Effector memory CD8-positive, alpha-beta T cell (primary cell): ENCODE measurements around the gene PSMG1.
"Not testable (repeated sequence)": the region's sequence is repeated elsewhere in the genome, so short reads cannot be mapped to it uniquely, and the experiment has no call there.

Experiments
- ATAC-seq: fragments of 150-1000 bp; cut with Tn5 transposase; replicated peaks from 2 replicates; pipeline ENCODE4 v1.10.0; 2021; ENCODE audit warnings: mild to moderate bottlenecking, moderate library complexity
- DNase-seq, 3 experiments: peaks; one replicate each; pipeline ENCODE4 v3.0.0; 2021
- H3K27ac Mint-ChIP-seq, 2 donors: one replicate each; pipeline ENCODE4 v1.8.0; 2022; ENCODE audit warnings: mild to moderate bottlenecking in 2 of 2, mixed read lengths in 2 of 2, moderate library complexity in 2 of 2
- H3K27me3 Mint-ChIP-seq, 2 donors: one replicate each; pipeline ENCODE4 v1.8.0; 2022; ENCODE audit warnings: mixed read lengths in 2 of 2
- H3K36me3 Mint-ChIP-seq: one replicate; pipeline ENCODE4 v1.8.0; 2022; ENCODE audit warnings: mild to moderate bottlenecking, moderate library complexity, mixed read lengths; ENCODE audit not compliant: insufficient read depth
- H3K4me1 Mint-ChIP-seq, 2 donors: one replicate each; pipeline ENCODE4 v1.8.0; 2022; ENCODE audit warnings: low read depth in 2 of 2, mixed read lengths in 2 of 2
- H3K4me3 Mint-ChIP-seq, 2 donors: one replicate each; pipeline ENCODE4 v1.8.0; 2022; ENCODE audit warnings: mild to moderate bottlenecking in 2 of 2, mixed read lengths in 2 of 2, moderate library complexity in 2 of 2
- H3K9me3 Mint-ChIP-seq, 2 donors: one replicate each; pipeline ENCODE4 v1.8.0; 2022; ENCODE audit warnings: mixed read lengths in 2 of 2
- total RNA-seq, 9 experiments: gene quantifications; one replicate each; lab custom pipeline; 2026; lab: John Stamatoyannopoulos, UW

PSMG1 gene, protein sequence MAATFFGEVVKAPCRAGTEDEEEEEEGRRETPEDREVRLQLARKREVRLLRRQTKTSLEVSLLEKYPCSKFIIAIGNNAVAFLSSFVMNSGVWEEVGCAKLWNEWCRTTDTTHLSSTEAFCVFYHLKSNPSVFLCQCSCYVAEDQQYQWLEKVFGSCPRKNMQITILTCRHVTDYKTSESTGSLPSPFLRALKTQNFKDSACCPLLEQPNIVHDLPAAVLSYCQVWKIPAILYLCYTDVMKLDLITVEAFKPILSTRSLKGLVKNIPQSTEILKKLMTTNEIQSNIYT
- 8.1 to 46.2 (median 22.3) reads per million in 9 experiments for total RNA-seq

DNA sequence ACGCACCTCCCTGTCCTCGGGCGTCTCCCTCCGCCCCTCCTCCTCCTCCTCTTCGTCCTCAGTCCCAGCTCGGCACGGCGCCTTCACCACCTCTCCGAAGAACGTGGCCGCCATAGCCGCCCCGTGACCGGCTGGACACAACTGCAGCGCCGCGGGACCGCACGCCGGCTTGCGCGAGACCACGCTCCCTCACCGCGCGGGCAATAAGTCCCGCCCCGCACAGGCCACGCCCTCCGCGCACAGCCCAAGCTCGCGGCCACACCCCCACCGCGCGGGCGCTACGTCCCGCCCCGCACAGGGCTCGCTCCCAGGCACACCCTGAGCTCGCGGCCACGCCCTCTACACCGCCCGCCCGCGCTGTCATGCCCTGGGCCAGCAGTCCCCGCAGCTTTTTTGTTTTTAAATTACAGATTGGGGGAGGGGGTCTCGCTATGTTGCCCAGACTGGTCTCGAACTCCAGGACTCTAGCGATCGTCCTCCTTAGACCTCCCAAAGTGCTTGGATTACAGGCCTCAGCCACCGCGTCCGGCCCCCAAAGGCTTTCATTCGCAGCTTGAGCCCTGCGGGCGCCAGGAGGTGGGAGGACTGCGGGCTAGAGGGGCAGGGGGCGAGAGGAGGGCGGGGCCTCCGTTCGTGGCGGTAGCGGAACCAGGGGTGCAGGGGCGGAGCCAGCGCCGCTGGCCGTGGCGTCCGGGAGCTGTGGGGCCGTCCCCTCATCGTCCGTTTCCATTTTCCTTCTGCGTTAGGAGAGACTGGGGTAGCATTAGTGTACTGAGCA, at the start of gene PSMG1:
Gene PSMG1 (minus strand): TSS at position 180 of the 778 bp plus-strand sequence. CDS start 66 bp downstream, at position 114.
- peak within 1 kb of the TSS; percentile 94 to 95 for H3K4me3 Mint-ChIP-seq
- ATAC-seq (peak; percentile 88), DNase-seq (peak; percentile 93 to 94 (median 93))
- peak within 1 kb of the TSS; percentile 92 to 94 for H3K27ac Mint-ChIP-seq
- H3K9me3 Mint-ChIP-seq = no peaks in the 10 kb centered on the region
- peaks cover 13 to 39% of the 10 kb centered on the region in 2 donors for H3K4me1 Mint-ChIP-seq
- H3K27me3 Mint-ChIP-seq = no peaks in the 10 kb centered on the region
- H3K36me3 Mint-ChIP-seq = peaks cover 22% of the 10 kb centered on the region

DNA sequence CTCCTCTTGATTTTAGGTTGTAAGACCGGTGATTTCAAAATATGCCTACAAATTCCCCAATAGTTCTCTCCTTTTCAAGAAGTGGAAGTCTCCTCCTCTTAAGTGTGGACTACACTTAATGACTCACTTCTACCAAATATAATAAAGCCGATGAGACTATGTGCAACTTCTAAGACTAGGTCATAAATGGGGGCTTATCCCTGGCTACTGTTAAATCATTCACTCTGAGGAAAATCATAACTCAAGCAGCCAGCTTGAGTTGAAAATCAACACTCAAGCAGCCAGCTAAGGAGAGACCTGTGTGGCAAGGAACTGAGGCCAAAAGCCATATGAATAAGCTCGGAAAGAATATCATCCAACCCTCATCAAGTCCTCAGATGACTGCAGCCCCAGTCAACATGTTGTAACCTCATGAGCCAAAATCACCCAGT, 49.6 kb upstream of the PSMG1 start:
- no peaks in the 10 kb centered on the region for H3K9me3 Mint-ChIP-seq

DNA sequence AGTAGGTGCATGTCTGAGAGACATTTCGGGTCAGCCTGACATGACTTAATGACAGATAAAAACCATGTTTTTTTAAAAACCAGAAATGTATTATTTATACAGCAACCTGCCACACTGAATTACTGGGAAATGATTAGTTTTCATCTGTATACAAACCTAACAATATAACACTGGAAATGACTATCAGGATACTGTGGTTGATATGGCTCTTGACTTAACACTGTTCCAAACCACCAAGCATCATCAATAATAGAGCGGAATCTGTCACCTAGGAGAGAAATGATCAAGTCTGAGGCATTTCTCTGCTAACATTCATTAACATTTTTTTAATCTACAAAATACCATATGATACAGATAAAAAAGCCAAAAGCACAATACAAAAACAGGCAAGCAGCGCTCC, 41.7 kb upstream of the PSMG1 start:
- Mint-ChIP-seq H3K9me3 (no peaks in the 10 kb centered on the region), H3K27ac (peak overlapping the region in 1 of 2 donors; percentile 16), H3K27me3 (no peaks in the 10 kb centered on the region), H3K4me1 (peaks cover 0 to 12% of the 10 kb centered on the region in 2 donors), H3K4me3 (no peak overlapping the region), H3K36me3 (peaks cover 68% of the 10 kb centered on the region)
- ATAC-seq (no peak), DNase-seq (no peak)

More for the DNA sequence above, 49.6 kb upstream of the PSMG1 start:
- peak overlapping the region in 1 of 2 donors; percentile 61 for H3K27ac Mint-ChIP-seq
- peaks cover 78% of the 10 kb centered on the region for H3K36me3 Mint-ChIP-seq
- H3K4me3 Mint-ChIP-seq = no peak overlapping the region
- H3K4me1 Mint-ChIP-seq = peaks cover 8 to 10% of the 10 kb centered on the region in 2 donors
- ATAC-seq (no peak), DNase-seq (no peak)
- H3K27me3 Mint-ChIP-seq = no peaks in the 10 kb centered on the region

DNA sequence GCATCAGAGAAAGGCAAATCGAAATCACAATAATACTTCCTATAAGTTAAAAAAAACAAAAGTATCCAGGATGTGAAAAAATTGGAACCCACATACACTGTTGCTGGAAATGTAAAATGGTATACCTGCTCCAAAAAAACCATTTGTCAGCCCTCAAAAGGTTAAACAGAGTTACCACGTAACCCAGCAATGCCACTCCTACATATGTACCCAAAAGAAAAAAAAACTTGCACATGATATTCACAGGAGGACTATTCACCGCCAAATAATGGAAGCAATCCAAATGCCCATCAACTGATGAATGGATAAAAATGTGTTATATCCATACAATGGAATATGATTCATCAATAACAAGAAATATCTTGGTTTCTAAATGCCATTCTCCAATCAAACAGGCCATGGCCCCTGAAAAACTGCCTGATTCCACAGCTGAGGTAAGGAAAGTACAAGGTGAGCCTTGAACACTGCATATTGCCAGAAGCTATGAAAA, 38.8 kb upstream of the PSMG1 start:
- peak overlapping the region in 1 of 2 donors; percentile 52 for H3K27ac Mint-ChIP-seq
- H3K4me1 Mint-ChIP-seq = peaks cover 0 to 12% of the 10 kb centered on the region in 2 donors
- DNase-seq = no peak
- H3K4me3 Mint-ChIP-seq = no peak overlapping the region
- H3K36me3 Mint-ChIP-seq = peaks cover 70% of the 10 kb centered on the region
- ATAC-seq = no peak
- H3K27me3 Mint-ChIP-seq = no peaks in the 10 kb centered on the region
- no peaks in the 10 kb centered on the region for H3K9me3 Mint-ChIP-seq

DNA sequence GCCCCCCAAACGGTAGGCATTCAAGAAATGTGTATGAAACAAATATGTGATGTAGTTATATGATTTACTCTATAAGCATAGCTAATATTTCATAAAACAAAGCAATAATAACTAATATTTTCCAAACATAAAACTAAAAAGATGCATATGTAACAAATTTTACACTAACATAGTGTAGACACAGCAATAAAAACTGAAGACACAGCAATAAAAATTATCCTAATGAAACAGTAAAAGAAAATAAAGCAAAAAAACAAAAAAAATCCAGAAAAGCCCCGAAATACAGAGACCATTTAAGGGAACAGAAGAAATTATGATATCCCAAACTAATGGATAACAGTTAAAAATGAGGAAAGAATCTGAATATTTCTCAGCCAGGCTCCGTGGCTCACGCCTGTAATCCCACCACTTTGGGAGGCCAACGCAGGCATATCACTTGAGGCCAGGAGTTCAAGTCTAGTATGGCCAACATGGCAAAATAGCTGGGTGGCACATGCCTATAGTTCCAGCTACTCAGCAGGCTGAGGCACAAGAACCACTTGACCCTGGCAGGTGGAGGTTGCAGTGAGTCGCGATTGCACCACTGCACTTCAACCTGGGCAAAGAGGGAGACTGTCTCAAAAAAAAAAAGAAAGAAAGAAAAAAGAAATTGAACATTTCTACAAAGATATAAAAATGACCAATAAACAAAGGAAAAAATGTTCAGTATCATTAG, 38.2 kb upstream of the PSMG1 start:
- Mint-ChIP-seq H3K4me3 (no peak overlapping the region), H3K27ac (peak overlapping the region in 1 of 2 donors; percentile 31), H3K27me3 (no peaks in the 10 kb centered on the region), H3K36me3 (peaks cover 72% of the 10 kb centered on the region), H3K9me3 (no peaks in the 10 kb centered on the region), H3K4me1 (peaks cover 0 to 12% of the 10 kb centered on the region in 2 donors)
- ATAC-seq (no peak), DNase-seq (no peak)

DNA sequence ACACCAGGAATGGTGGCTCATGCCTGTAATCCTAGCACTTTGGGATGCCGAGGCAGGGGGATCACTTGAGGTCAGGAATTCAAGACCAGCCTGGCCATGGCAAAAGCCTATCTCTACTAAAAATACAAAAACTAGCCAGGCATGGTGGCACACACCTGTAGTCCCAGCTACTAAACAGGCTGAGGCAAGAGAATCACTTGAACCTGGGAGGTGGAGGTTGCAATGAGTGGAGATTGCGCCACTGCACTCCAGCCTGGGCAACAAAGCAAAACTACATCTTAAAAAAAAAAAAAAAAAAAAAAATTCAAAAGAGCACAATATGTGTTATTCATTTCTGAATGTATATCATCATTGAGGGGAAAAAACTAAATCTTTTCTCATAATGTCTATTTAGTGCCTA, 37.6 kb upstream of the PSMG1 start:
- not testable (repeated sequence) for H3K27ac Mint-ChIP-seq, H3K27me3 Mint-ChIP-seq, ATAC-seq, H3K9me3 Mint-ChIP-seq, DNase-seq, H3K4me3 Mint-ChIP-seq
- Mint-ChIP-seq H3K4me1 (peaks cover 0 to 12% of the 10 kb centered on the region in 2 donors), H3K36me3 (peaks cover 72% of the 10 kb centered on the region)

DNA sequence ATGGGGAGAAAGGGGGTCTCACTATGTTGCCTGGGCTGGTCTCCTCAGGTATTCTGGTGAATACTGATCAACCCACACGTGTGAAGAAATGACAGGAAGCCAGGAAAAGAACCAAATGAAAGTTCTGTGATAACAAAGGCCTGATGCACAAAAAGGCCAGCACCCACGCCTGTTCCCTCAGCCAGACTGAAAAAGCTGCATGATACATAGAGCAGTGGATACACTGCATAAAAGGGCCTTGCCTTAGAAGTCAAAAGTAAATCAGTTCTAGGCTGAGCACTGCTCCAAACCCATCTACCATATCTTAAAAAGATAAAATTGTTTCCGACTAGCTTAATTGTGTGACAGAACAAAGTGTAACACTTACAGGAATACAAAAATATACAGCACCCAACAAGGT, 36.9 kb upstream of the PSMG1 start:
- Mint-ChIP-seq H3K36me3 (peaks cover 80% of the 10 kb centered on the region), H3K27ac (no peak overlapping the region), H3K4me1 (peaks cover 0 to 12% of the 10 kb centered on the region in 2 donors), H3K27me3 (no peaks in the 10 kb centered on the region), H3K9me3 (no peaks in the 10 kb centered on the region), H3K4me3 (no peak overlapping the region)
- ATAC-seq (no peak), DNase-seq (no peak)

DNA sequence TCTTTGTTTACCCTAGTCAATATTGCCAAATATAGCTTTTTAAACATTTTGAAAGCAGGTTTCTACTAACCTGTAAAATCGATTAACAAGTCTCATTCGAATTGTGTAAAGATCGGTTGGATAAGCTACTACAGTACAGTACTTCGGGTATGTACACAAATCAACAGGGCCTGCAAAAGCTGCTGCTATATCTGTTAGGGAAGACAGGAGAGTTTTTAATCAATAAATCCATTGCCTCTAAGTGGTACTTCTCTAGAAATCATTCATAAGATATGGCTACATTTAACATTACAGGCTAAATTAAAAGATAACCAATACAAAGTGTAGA, 34.8 kb upstream of the PSMG1 start:
- no peaks in the 10 kb centered on the region for H3K27me3 Mint-ChIP-seq
- ATAC-seq = no peak
- no peaks in the 10 kb centered on the region for H3K9me3 Mint-ChIP-seq
- no peak overlapping the region for H3K27ac Mint-ChIP-seq
- H3K4me1 Mint-ChIP-seq = peaks cover 0 to 12% of the 10 kb centered on the region in 2 donors
- DNase-seq = no peak
- no peak overlapping the region for H3K4me3 Mint-ChIP-seq
- H3K36me3 Mint-ChIP-seq = peaks cover 80% of the 10 kb centered on the region

DNA sequence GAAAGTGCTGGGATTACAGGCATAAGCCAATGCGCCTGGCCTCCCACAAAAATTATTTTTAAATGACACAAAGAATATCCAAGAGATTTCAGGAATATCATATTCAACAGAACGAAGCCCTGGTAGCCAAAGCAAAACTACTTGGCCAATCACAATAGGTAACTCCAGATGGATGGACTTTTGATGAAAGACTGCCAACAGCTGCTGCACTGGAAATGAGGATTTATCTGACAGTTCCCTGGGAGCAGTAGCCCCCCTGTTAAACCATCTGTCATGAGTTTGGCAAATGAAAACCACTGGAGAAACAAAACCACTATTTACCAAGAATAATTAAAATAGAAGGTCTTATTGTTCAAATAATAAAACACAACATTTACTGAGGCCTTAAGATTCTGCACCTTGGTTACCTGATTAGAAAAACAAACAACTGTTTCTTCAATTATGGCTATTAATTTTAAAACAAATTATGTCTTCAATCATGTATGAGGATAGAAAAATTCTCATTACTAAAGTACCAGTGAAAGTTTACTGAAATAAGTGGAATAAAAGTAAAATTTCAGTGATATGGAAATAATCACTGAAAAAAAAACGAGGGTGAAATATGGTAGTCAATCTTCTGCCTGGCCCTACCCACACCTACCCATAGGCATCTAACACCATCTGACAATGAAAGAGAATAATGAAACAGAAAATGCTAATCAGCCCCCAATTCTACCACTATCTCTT, 34.3 kb upstream of the PSMG1 start:
- no peak overlapping the region for H3K4me3 Mint-ChIP-seq
- peaks cover 79% of the 10 kb centered on the region for H3K36me3 Mint-ChIP-seq
- DNase-seq = no peak
- ATAC-seq = no peak
- no peak overlapping the region for H3K27ac Mint-ChIP-seq
- H3K4me1 Mint-ChIP-seq = peaks cover 0 to 10% of the 10 kb centered on the region in 2 donors
- H3K27me3 Mint-ChIP-seq = no peaks in the 10 kb centered on the region
- no peaks in the 10 kb centered on the region for H3K9me3 Mint-ChIP-seq

DNA sequence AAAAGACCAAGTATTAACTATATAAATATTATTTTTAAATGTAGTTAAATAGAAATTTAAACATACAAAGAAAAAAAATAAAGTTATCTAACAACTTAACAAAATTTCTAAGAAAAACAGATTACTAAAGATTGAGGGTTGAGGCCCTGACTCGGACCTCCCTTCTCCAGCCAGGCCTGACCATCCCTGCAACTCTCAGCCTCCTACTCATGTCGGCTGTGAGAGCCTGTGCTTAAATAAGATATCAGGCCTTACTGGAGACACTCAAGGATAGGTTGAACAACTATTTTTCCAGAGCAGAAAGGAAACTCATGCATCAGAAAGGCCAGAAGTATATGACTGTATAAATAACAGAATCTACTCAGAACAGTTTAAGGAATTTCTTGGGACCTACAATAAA, 33.0 kb upstream of the PSMG1 start:
- no peak overlapping the region for H3K27ac Mint-ChIP-seq
- H3K9me3 Mint-ChIP-seq = no peaks in the 10 kb centered on the region
- no peaks in the 10 kb centered on the region for H3K27me3 Mint-ChIP-seq
- peaks cover 0 to 6% of the 10 kb centered on the region in 2 donors for H3K4me1 Mint-ChIP-seq
- DNase-seq (no peak), ATAC-seq (no peak)
- H3K36me3 Mint-ChIP-seq = peaks cover 72% of the 10 kb centered on the region
- H3K4me3 Mint-ChIP-seq = no peak overlapping the region

DNA sequence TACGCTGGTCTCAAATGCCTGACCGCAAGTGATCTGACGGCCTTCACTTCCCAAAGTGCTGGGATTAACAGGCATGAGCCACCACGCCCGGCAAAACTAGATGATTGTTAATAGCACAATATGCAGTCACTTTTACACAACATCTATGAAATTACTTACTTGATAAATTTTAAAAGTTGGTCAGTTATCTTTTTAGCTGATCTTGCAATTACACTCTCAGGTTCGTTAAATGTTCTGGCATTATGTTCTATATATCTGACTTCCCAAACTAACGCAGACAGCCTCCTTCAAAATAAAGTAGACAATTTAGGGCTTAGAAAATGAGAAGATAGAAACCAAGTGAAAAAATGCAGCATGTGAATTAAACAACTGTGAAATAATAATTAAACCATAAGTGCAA, 31.8 kb upstream of the PSMG1 start:
- H3K27me3 Mint-ChIP-seq = no peaks in the 10 kb centered on the region
- ATAC-seq (no peak), DNase-seq (no peak)
- H3K4me3 Mint-ChIP-seq = no peak overlapping the region
- no peaks in the 10 kb centered on the region for H3K9me3 Mint-ChIP-seq
- peaks cover 0 to 17% of the 10 kb centered on the region in 2 donors for H3K4me1 Mint-ChIP-seq
- H3K36me3 Mint-ChIP-seq = peaks cover 70% of the 10 kb centered on the region
- peak overlapping the region in 1 of 2 donors; percentile 28 for H3K27ac Mint-ChIP-seq

DNA sequence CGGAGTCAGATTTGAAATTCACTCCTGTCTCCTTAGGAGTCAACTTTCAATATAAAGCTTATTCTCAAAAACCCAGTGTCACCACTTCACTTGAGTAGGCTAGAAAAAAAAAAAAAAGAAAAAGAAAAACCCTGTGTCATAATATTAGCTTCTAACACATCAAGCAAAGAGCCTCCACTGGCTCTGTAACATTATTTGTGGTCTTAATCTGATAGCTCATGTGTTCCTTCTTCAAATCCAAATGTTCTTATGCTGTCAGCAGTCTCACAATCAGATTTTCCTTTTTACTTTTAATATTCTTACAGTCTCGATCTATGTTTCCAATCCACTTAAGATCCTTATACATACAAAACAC, 26.1 kb upstream of the PSMG1 start:
- Mint-ChIP-seq H3K4me1 (peaks cover 0 to 22% of the 10 kb centered on the region in 2 donors), H3K27me3 (no peaks in the 10 kb centered on the region), H3K36me3 (peaks cover 64% of the 10 kb centered on the region), H3K4me3 (no peak overlapping the region), H3K9me3 (no peaks in the 10 kb centered on the region), H3K27ac (peak overlapping the region in 1 of 2 donors; percentile 24)
- ATAC-seq (no peak), DNase-seq (no peak)
